Nephron (organoid): ENCODE results near the gene HSD17B4.
A peak's percentile ranks its signal among the peaks of the same experiment; 100 is the strongest.

Experiments
- H3K27ac Mint-ChIP-seq, 3 experiments: 2 replicates each; pipeline ENCODE4 v1.8.0; 2020; ENCODE audit warnings: mixed read lengths in 3 of 3, mild to moderate bottlenecking in 2 of 3, moderate library complexity in 1 of 3
- H3K27me3 Mint-ChIP-seq: 2 replicates; pipeline ENCODE4 v1.8.0; 2021; ENCODE audit warnings: low read depth, mild to moderate bottlenecking, moderate library complexity, mixed read lengths
- H3K36me3 Mint-ChIP-seq: 2 replicates; pipeline ENCODE4 v1.8.0; 2020; ENCODE audit warnings: low read depth, mixed read lengths
- H3K4me1 Mint-ChIP-seq: 2 replicates; pipeline ENCODE4 v1.8.0; 2020; ENCODE audit warnings: mixed read lengths
- H3K4me3 Mint-ChIP-seq, 3 experiments: 2 replicates each; pipeline ENCODE4 v1.8.0; 2020; ENCODE audit warnings: mild to moderate bottlenecking in 3 of 3, mixed read lengths in 3 of 3, moderate library complexity in 2 of 3
- H3K9me3 Mint-ChIP-seq: 2 replicates; pipeline ENCODE4 v1.8.0; 2020; ENCODE audit warnings: mixed read lengths
- TF ChIP-seq, protein P1 (sequence below), 3 experiments: fragments of 200-600 bp; sonication (generic); IDR thresholded peaks; one replicate each; pipeline ENCODE4 v1.5.0; 2021; ENCODE audit warnings: antibody characterized with exemption in 3 of 3; ENCODE audit not compliant: unreplicated experiment in 3 of 3

HSD17B4 gene

DNA sequence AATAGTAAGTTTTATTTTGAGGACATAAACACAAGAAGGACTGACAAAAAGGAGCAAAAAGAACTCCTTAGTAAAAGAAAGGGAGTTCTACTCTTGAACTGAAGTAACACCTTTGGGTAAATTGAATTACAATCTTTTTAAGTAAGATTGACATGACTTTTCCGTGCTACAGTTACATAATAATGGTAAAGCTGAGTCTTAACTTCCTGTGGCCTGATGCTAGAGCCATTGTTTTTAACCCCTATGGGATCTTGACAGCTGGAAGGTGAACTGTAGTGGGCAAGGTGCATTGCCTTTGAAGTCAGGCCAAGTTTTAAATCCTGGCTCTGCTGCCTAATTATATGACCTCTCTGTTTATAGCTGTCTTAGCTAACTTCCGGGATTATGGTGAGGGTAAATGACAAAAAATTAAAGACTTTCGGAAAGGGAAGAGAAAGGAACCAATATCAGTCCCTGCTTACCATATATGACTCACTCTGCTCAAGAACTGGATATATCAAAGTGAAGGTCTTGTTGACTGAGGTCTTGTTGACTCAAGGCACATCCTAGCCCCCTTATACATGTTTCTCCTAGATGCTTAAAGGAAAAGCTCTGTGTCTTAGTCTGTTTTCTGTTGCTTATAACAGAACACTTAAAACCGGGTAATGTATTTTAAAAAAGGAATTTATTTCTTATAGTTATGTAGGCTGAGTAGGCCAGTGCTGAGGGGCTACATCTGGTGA is 6.8 kb downstream of the HSD17B4 start:
- Mint-ChIP-seq H3K27me3 (no peaks in the 10 kb centered on the region), H3K4me3 (no peak overlapping the region), H3K9me3 (peaks cover 1% of the 10 kb centered on the region), H3K27ac (no peak overlapping the region), H3K4me1 (peaks cover 4% of the 10 kb centered on the region), H3K36me3 (peaks cover 39% of the 10 kb centered on the region)
- TF ChIP-seq, protein P1, sequence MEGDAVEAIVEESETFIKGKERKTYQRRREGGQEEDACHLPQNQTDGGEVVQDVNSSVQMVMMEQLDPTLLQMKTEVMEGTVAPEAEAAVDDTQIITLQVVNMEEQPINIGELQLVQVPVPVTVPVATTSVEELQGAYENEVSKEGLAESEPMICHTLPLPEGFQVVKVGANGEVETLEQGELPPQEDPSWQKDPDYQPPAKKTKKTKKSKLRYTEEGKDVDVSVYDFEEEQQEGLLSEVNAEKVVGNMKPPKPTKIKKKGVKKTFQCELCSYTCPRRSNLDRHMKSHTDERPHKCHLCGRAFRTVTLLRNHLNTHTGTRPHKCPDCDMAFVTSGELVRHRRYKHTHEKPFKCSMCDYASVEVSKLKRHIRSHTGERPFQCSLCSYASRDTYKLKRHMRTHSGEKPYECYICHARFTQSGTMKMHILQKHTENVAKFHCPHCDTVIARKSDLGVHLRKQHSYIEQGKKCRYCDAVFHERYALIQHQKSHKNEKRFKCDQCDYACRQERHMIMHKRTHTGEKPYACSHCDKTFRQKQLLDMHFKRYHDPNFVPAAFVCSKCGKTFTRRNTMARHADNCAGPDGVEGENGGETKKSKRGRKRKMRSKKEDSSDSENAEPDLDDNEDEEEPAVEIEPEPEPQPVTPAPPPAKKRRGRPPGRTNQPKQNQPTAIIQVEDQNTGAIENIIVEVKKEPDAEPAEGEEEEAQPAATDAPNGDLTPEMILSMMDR (IDR thresholded peaks at IDR 0.05; ENCODE audit: unreplicated experiment in 3 of 3), result no peak

GRCh38 chr5:119465640-119466039 is 13.3 kb downstream of the HSD17B4 start:
- no peak overlapping the region for H3K27ac Mint-ChIP-seq
- peaks cover 71% of the 10 kb centered on the region for H3K36me3 Mint-ChIP-seq
- H3K9me3 Mint-ChIP-seq, result peaks cover 51% of the 10 kb centered on the region
- TF ChIP-seq, protein P1 (IDR thresholded peaks at IDR 0.05; ENCODE audit: unreplicated experiment in 3 of 3), result no peak
- H3K27me3 Mint-ChIP-seq, result no peaks in the 10 kb centered on the region
- no peaks in the 10 kb centered on the region for H3K4me1 Mint-ChIP-seq
- no peak overlapping the region for H3K4me3 Mint-ChIP-seq

DNA sequence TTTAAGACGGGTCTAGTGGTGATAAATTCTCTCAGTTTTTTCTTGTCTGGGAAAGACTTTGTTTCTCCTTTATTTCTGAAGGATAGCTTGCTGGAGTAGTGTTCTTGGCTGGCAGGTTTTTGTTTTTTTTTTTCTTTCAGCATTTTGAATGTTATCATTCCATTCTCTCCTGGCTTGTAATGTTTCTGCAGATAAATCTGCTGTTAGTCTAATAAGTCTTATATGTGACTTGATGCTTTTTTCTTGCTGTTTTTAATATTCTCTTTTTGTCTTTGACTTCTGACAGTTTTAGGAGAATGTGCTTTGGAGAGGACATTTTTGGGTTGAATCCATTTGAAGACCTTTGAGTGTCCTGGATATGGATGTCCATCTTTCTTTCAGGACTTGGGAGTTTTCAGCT is 16.0 kb downstream of the HSD17B4 start:
- Mint-ChIP-seq H3K4me1 (peaks cover 7% of the 10 kb centered on the region), H3K27me3 (no peaks in the 10 kb centered on the region), H3K9me3 (peaks cover 54% of the 10 kb centered on the region), H3K36me3 (peaks cover 81% of the 10 kb centered on the region), H3K27ac (no peak overlapping the region), H3K4me3 (no peak overlapping the region)
- TF ChIP-seq, protein P1 (IDR thresholded peaks at IDR 0.05; ENCODE audit: unreplicated experiment in 3 of 3), result no peak

- peaks cover 48% of the 10 kb centered on the region for H3K9me3 Mint-ChIP-seq
- TF ChIP-seq, protein P1 (IDR thresholded peaks at IDR 0.05; ENCODE audit: unreplicated experiment in 3 of 3), result no peak
- H3K27me3 Mint-ChIP-seq, result no peaks in the 10 kb centered on the region
- no peak overlapping the region for H3K4me3 Mint-ChIP-seq
- no peak overlapping the region for H3K27ac Mint-ChIP-seq
- H3K36me3 Mint-ChIP-seq, result peaks cover 78% of the 10 kb centered on the region
- H3K4me1 Mint-ChIP-seq, result peaks cover 7% of the 10 kb centered on the region
Observed at GRCh38 chr5:119470105-119470763, 17.9 kb downstream of the HSD17B4 start.

DNA sequence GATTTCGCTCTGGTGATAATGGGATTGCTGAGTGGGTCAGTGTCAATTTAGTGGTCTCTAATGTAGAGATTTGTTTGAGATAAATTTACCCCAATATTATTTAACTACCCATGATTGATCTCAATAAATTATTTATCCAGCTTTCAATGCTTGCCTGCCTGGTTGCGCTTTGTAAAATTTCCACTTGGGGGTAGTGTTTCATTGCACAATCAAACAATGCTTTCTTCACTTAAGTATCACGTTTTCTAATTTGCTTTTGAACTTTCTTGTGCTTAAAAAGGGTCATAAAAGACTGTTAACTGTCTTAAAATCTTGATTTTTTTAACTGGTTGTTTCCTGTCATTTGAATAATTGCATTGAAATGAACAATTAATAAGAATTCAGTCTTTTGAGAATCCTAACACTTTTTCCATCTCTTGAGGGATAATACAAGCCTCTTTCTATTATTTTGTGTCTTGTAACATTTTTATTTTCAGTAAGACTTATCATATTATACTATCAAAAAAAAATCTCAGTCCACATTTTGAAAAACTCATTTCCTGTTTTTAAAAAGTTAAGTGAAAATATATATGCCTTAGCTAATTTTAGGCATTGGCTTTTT is 18.7 kb downstream of the HSD17B4 start:
- no peaks in the 10 kb centered on the region for H3K27me3 Mint-ChIP-seq
- no peak overlapping the region for H3K4me3 Mint-ChIP-seq
- TF ChIP-seq, protein P1 (IDR thresholded peaks at IDR 0.05; ENCODE audit: unreplicated experiment in 3 of 3), result peak; percentile 64 to 74 (median 71)
- peaks cover 76% of the 10 kb centered on the region for H3K36me3 Mint-ChIP-seq
- H3K4me1 Mint-ChIP-seq, result peaks cover 7% of the 10 kb centered on the region
- no peak overlapping the region for H3K27ac Mint-ChIP-seq
- H3K9me3 Mint-ChIP-seq, result peaks cover 41% of the 10 kb centered on the region
